Urinary bladder (tissue), 4 donors: ENCODE data around the gene TMEM127. TPM values are rescaled to one million over a fixed set of nuclear protein-coding genes. Genes with fewer than 3 reads are reported as not detected.
"Not testable (repeated sequence)": the region's sequence is repeated elsewhere in the genome, so short reads cannot be mapped to it uniquely, and the experiment has no call there.

Source experiments
- DNase-seq: peaks from one replicate; pipeline ENCODE4 v3.0.0-alpha.2; 2015; ENCODE audit errors: extremely low spot score
- H3K27ac ChIP-seq: one replicate; pipeline ENCODE4 v1.5.1; 2013; ENCODE audit warnings: low read depth, mild to moderate bottlenecking, moderate library complexity
- H3K36me3 ChIP-seq: one replicate; pipeline ENCODE4 v1.6.1; 2013; ENCODE audit warnings: mild to moderate bottlenecking, moderate library complexity; ENCODE audit not compliant: insufficient read depth
- H3K4me1 ChIP-seq: one replicate; pipeline ENCODE4 v1.6.1; 2013; ENCODE audit warnings: mild to moderate bottlenecking, moderate library complexity; ENCODE audit not compliant: insufficient read depth
- H3K4me3 ChIP-seq: one replicate; pipeline ENCODE4 v1.5.1; 2013; ENCODE audit warnings: low read depth, low read length
- WGBS: extraction: QIAGEN DNeasy Blood & Tissue Kit; methylation state at CpG from one replicate; pipeline ENCODE4 v1.1.7; 2013; 5-methylcytosine and 5-hydroxymethylcytosine counted together
- polyA plus RNA-seq: library from polyadenylated mRNA; stranded (reverse); fragments of 200-250 nt; gene quantifications from one replicate; pipeline ENCODE4 v1.2.3, GENCODE V29; 2013
- total RNA-seq: library from RNA; depleted of rRNA; stranded (reverse); fragments of >200 nt; gene quantifications from one replicate; pipeline ENCODE4 v1.2.3, GENCODE V29; 2014
- donor health status: healthy with polysubstance abuse.
- donor health status: healthy.

TMEM127 gene
- total and polyA plus RNA-seq, 2 donors = 13.4 to 47.6 TPM

- no peak for DNase-seq
- Histone ChIP-seq H3K4me3 (no peak overlapping the region), H3K27ac (no peak overlapping the region), H3K36me3 (no peaks in the 10 kb centered on the region), H3K4me1 (no peaks in the 10 kb centered on the region)
- WGBS = 86% methylated on average over 5 of the region's 5 CpGs
Observed at GRCh38 chr2:96243843-96244242, 22.0 kb downstream of the TMEM127 start.

GRCh38 chr2:96241900-96242611 lies 23.7 kb downstream of the TMEM127 start:
- Histone ChIP-seq H3K4me1 (no peaks in the 10 kb centered on the region), H3K36me3 (no peaks in the 10 kb centered on the region), H3K27ac (no peak overlapping the region), H3K4me3 (no peak overlapping the region)
- 65% methylated on average over 5 of the region's 5 CpGs for WGBS
- DNase-seq = no peak

- H3K4me3 ChIP-seq = no peak overlapping the region
- no peak overlapping the region for H3K27ac ChIP-seq
- DNase-seq = no peak
- WGBS = 78% methylated on average over 2 of the region's 2 CpGs
- no peaks in the 10 kb centered on the region for H3K4me1 ChIP-seq
- H3K36me3 ChIP-seq = no peaks in the 10 kb centered on the region
Observed at GRCh38 chr2:96241227-96241626, 24.6 kb downstream of the TMEM127 start.

- Histone ChIP-seq H3K36me3 (no peaks in the 10 kb centered on the region), H3K4me3 (no peak overlapping the region), H3K4me1 (no peaks in the 10 kb centered on the region), H3K27ac (no peak overlapping the region)
- no peak for DNase-seq
- 89% methylated on average over 9 of the region's 9 CpGs for WGBS
Observed at GRCh38 chr2:96240341-96241038, 25.3 kb downstream of the TMEM127 start.

GRCh38 chr2:96239745-96240264 lies 26.0 kb downstream of the TMEM127 start:
- Histone ChIP-seq H3K4me3 (no peak overlapping the region), H3K36me3 (no peaks in the 10 kb centered on the region), H3K27ac (no peak overlapping the region), H3K4me1 (no peaks in the 10 kb centered on the region)
- no peak for DNase-seq
- 92% methylated on average over 9 of the region's 9 CpGs for WGBS

- H3K27ac ChIP-seq = no peak overlapping the region
Observed at GRCh38 chr2:96239091-96239490, 26.7 kb downstream of the TMEM127 start.

GRCh38 chr2:96238266-96238665 lies 27.5 kb downstream of the TMEM127 start:
- Histone ChIP-seq H3K27ac (no peak overlapping the region), H3K36me3 (no peaks in the 10 kb centered on the region), H3K4me3 (no peak overlapping the region), H3K4me1 (no peaks in the 10 kb centered on the region)
- WGBS = 98% methylated on average over 3 of the region's 3 CpGs
- no peak for DNase-seq

More at GRCh38 chr2:96239091-96239490, 26.7 kb downstream of the TMEM127 start:
- WGBS = 75% methylated on average over 3 of the region's 3 CpGs
- no peak for DNase-seq
- Histone ChIP-seq H3K4me1 (no peaks in the 10 kb centered on the region), H3K4me3 (no peak overlapping the region), H3K36me3 (no peaks in the 10 kb centered on the region)

GRCh38 chr2:96236882-96237281 lies 28.9 kb downstream of the TMEM127 start:
- WGBS = 100% methylated on average over 1 of the region's 1 CpG
- H3K4me3 ChIP-seq = no peak overlapping the region
- H3K36me3 ChIP-seq = no peaks in the 10 kb centered on the region
- H3K27ac ChIP-seq = no peak overlapping the region
- DNase-seq = no peak
- H3K4me1 ChIP-seq = no peaks in the 10 kb centered on the region

GRCh38 chr2:96233880-96234316 lies 31.9 kb downstream of the TMEM127 start:
- H3K4me1 ChIP-seq = no peaks in the 10 kb centered on the region
- H3K27ac ChIP-seq = no peak overlapping the region
- no peak overlapping the region for H3K4me3 ChIP-seq
- WGBS = 87% methylated on average over 4 of the region's 4 CpGs
- DNase-seq = no peak
- no peaks in the 10 kb centered on the region for H3K36me3 ChIP-seq

GRCh38 chr2:96233436-96233835 lies 32.4 kb downstream of the TMEM127 start:
- no peak overlapping the region for H3K27ac ChIP-seq
- no peak for DNase-seq
- H3K4me1 ChIP-seq = no peaks in the 10 kb centered on the region
- no peaks in the 10 kb centered on the region for H3K36me3 ChIP-seq
- H3K4me3 ChIP-seq = no peak overlapping the region
- 95% methylated on average over 6 of the region's 6 CpGs for WGBS

GRCh38 chr2:96231316-96231715 lies 34.5 kb downstream of the TMEM127 start:
- no peaks in the 10 kb centered on the region for H3K4me1 ChIP-seq
- no peak overlapping the region for H3K4me3 ChIP-seq
- 96% methylated on average over 4 of the region's 4 CpGs for WGBS
- H3K27ac ChIP-seq = no peak overlapping the region
- H3K36me3 ChIP-seq = no peaks in the 10 kb centered on the region
- no peak for DNase-seq

GRCh38 chr2:96225016-96225533 lies 40.7 kb downstream of the TMEM127 start:
- no peaks in the 10 kb centered on the region for H3K36me3 ChIP-seq
- H3K4me1 ChIP-seq = no peaks in the 10 kb centered on the region
- no peak for DNase-seq
- H3K4me3 ChIP-seq = no peak overlapping the region
- no peak overlapping the region for H3K27ac ChIP-seq
- 71% methylated on average over 3 of the region's 3 CpGs for WGBS

- not testable (repeated sequence) for DNase-seq, H3K4me1 ChIP-seq, H3K36me3 ChIP-seq, H3K27ac ChIP-seq, H3K4me3 ChIP-seq
- WGBS = 84% methylated on average over 1 of the region's 1 CpG
Observed at GRCh38 chr2:96221106-96221505, 44.7 kb downstream of the TMEM127 start.

- H3K36me3 ChIP-seq, H3K4me3 ChIP-seq, H3K27ac ChIP-seq, DNase-seq, H3K4me1 ChIP-seq: not testable (repeated sequence)
- 93% methylated on average over 4 of the region's 4 CpGs for WGBS
Observed at GRCh38 chr2:96219959-96220358, 45.8 kb downstream of the TMEM127 start.
